SK-N-MC (cell line): ENCODE results near the gene SIPA1L3.

Source experiments
- EZH2 ChIP-seq: fragments of 200-600 bp; sonication (generic); IDR thresholded peaks from one replicate; pipeline ENCODE4 v1.6.1; 2017; ENCODE audit warnings: antibody characterized with exemption
- FOXP2 ChIP-seq: optimal IDR thresholded peaks from 2 replicates; pipeline ENCODE3; 2011; ENCODE audit warnings: mild to moderate bottlenecking, moderate library complexity; ENCODE audit not compliant: insufficient read depth; ENCODE audit errors: extremely low read length, control extremely low read depth
- POLR2AphosphoS5 ChIP-seq: IDR thresholded peaks from 2 replicates; pipeline ENCODE4 v1.6.1; 2012; ENCODE audit warnings: mild to moderate bottlenecking, low read depth, low read length, borderline replicate concordance

- TF ChIP-seq EZH2 (no peak), FOXP2 (no peak), POLR2AphosphoS5 (no peak)
Measured at GRCh38 chr19:37991176-37991835, 84.3 kb downstream of the SIPA1L3 start.
